Measurements from ENCODE around the gene DHX16. TPM values are rescaled to one million over a fixed set of nuclear protein-coding genes. Genes with fewer than 3 reads are reported as not detected.

Gene DHX16
- 43.9 and 48.4 TPM in 2 replicates for total RNA-seq (2012; rRNA removed)
- polyA plus RNA-seq (2012; rRNA removed), result 47.9 and 48.3 TPM in 2 replicates
- polyA plus RNA-seq (2012; cell fraction: cytosol; rRNA removed), result 31.6 and 38.3 TPM in 2 replicates
- polyA plus RNA-seq (2012; cell fraction: nucleus; rRNA removed; ENCODE audit: low replicate concordance), result 89.6 and 98.6 TPM in 2 replicates
- Bru-seq, nascent RNA, result percentile 73 among the genes with signal in this experiment
- percentile 83 among the genes with signal in this experiment for BruChase-seq, experiment 1, labeled RNA remaining after a 6-hour chase
- BruChase-seq, experiment 2, labeled RNA remaining after a 2-hour chase, result percentile 79 among the genes with signal in this experiment
- long read RNA-seq, transcript DHX16-202 (20 exons, 3,445 nt), result major isoform, 10 of 31 reads
- long read RNA-seq, partial matches to known transcripts, result 16 of 31 reads
- long read RNA-seq, other reads (novel, unspliced or antisense), result 5 of 31 reads

DNA sequence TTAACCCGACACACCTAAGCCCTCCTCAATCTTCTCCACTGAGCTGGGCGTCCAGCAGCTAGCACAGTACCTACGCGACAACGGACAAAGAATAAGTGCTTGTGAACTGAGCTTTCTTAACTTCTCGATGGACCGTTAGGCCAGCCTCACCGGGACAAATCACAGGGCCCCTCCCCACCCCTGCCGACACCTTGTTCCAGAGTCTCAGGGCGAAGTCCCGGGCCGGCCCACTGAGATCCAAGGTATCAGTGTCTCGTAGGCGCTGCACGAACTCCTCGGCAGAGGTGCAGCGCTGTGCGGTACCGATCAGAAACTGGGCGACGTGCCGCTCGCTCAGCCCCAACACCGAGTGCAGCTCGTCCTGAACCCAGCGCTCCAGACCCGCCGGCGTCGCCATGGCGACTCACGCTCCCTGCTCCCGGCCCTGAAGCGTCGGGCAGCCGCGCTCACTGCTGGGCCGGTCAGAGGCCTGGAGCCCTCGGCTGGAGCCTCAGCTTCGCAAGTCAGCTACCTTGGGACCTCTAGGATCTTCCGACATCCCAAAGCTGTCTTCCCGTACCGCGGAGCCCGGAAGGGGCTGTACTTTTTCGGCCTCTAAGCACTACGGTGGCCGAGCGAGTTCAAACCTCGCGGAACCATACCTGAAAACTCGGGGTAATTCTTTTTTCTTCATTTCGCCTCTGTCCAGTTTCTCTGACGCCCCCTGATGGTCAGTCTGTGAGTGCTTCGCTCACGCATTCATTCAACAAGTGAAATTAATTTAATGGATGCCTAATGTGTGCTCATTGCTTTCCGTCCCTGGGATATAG, at the start of gene DHX16:
Gene DHX16 (minus strand): TSS at position 562 of the 809 bp plus-strand sequence. CDS start 165 bp downstream, at position 397.
- Histone ChIP-seq H2BK120ac (ENCODE audit: low read depth, low read length) (no peak within 1 kb of the TSS; the same call in 1 of the 2 replicates), H3K27me3 (ENCODE audit: control insufficient read depth, insufficient read depth, low read length) (no peaks in the 10 kb centered on the region), H3K9me1 (ENCODE audit: insufficient read depth, low read length) (no peaks in the 10 kb centered on the region), H3K79me1 (ENCODE audit: low read depth in 1 of 2, low read length in 2 of 2) (peaks cover 25 to 41% of the 10 kb centered on the region in 2 experiments), H3K9me3 (ENCODE audit: control insufficient read depth, insufficient read depth, low read length) (no peaks in the 10 kb centered on the region), H3K23ac (ENCODE audit: low read depth, low read length) (peak within 1 kb of the TSS; percentile 73), H2AK5ac (ENCODE audit: low read depth, low read length) (peak within 1 kb of the TSS; percentile 69), H4K5ac (ENCODE audit: low read depth, low read length) (no peak within 1 kb of the TSS), H4K20me1 (ENCODE audit: insufficient read depth, low read length) (peaks cover 21% of the 10 kb centered on the region), H4K8ac (ENCODE audit: low read depth in 2 of 2, low read length in 2 of 2) (peak within 1 kb of the TSS; percentile 9 to 74; a peak in 2 of 4 replicates), H2AFZ (replicated peaks; ENCODE audit: low read length, poor library complexity) (peak within 1 kb of the TSS; percentile 95), H3K14ac (replicated peaks; ENCODE audit: low read depth, low read length) (peak within 1 kb of the TSS; percentile 66), H2BK15ac (ENCODE audit: low read depth, low read length) (no peak within 1 kb of the TSS), H2AK9ac (replicated peaks; ENCODE audit: low read depth, low read length, poor library complexity) (peak within 1 kb of the TSS; percentile 92), H3K4ac (ENCODE audit: low read depth, low read length) (peak within 1 kb of the TSS; percentile 80), H2BK5ac (ENCODE audit: low read depth, low read length, poor library complexity, severe bottlenecking) (peak within 1 kb of the TSS; percentile 41), H3K4me3 (ENCODE audit: insufficient read depth, low read depth, low read length) (peak within 1 kb of the TSS; percentile 77), H4K91ac (ENCODE audit: insufficient read depth, low read depth, low read length) (peak within 1 kb of the TSS; percentile 7; the same call in 1 of the 2 replicates), H3K4me2 (ENCODE audit: low read depth, low read length) (peak within 1 kb of the TSS; percentile 95), H3K56ac (ENCODE audit: extremely low read depth, insufficient read depth, low read length) (no peak within 1 kb of the TSS), H3K36me3 (ENCODE audit: control insufficient read depth, insufficient read depth, low read length) (peaks cover 34% of the 10 kb centered on the region), H3K9ac (ENCODE audit: low read depth, low read length) (peak within 1 kb of the TSS; percentile 83), H3K18ac (ENCODE audit: low read depth, low read length) (no peak within 1 kb of the TSS), H2BK20ac (ENCODE audit: low read depth, low read length) (no peak within 1 kb of the TSS), H3K4me1 (ENCODE audit: control insufficient read depth, insufficient read depth, low read length) (peaks cover 3% of the 10 kb centered on the region; the same call in 1 of the 2 replicates), H3K27ac (ENCODE audit: insufficient read depth, low read length) (peak within 1 kb of the TSS; percentile 58)
- dilution Hi-C loops (cut with HindIII; ENCODE audit: low sequenced_read_pairs, unreplicated experiment), result no loop called here
- intact Hi-C loops (cut with micrococcal nuclease), result loop anchor here (2.0 kb wide), 1 partner anchor 190 kb away; no protein-coding TSS in a partner anchor
- ChIA-PET CTCF (interaction anchor here (0.6 to 1.4 kb wide), 4 partner anchors 31 to 62 kb away, joined by 3 to 5 read pairs (median 4); no protein-coding TSS in a partner anchor), POLR2A (ENCODE audit: unreplicated experiment) (interaction anchor here (1.0 to 1.7 kb wide), 4 partner anchors 10 to 60 kb away, joined by 3 to 7 read pairs (median 4); no protein-coding TSS in a partner anchor)
- ATAC-seq (ENCODE audit: low read depth) (peak; percentile 88), DNase-seq (peak; percentile 98)
- in situ Hi-C loops (cut with MboI; ENCODE audit: low sequenced_read_pairs), result no loop called here
- WGBS, 2 experiments (ENCODE audit: extremely low coverage in 2 of 2, insufficient read length in 1 of 2), result 0% methylated on average over 41 of the region's 57 CpGs; no CpG with 5 or more reads in 1 of the 2 experiments
- BruUV-seq (replicated peaks), result no TSS peak
- TF ChIP-seq CHD1 (IDR thresholded peaks at IDR 0.05; ENCODE audit: low read depth, low read length) (0 out of 2 replicates have a peak, but pooled peaks have one; percentile 38), MAZ (IDR thresholded peaks at IDR 0.05; ENCODE audit: borderline replicate concordance, low read depth, low read length) (0 out of 2 replicates have a peak, but pooled peaks have one; percentile 22), SMC3 (IDR thresholded peaks at IDR 0.05; ENCODE audit: low read depth, low read length) (peak; percentile 70), NFE2L2 (IDR thresholded peaks at IDR 0.05; ENCODE audit: low read depth, low read length) (no peak), MXI1 (IDR thresholded peaks at IDR 0.05; ENCODE audit: borderline replicate concordance, low read depth, low read length) (peak; percentile 76), MAFK (IDR thresholded peaks at IDR 0.05; ENCODE audit: low read depth, low read length) (no peak; the same call in 1 of the 2 replicates), RAD21 (IDR thresholded peaks at IDR 0.05; ENCODE audit: low read length) (peak; percentile 56), RFX5 (IDR thresholded peaks at IDR 0.05; ENCODE audit: low read depth, low read length) (no peak), BHLHE40 (IDR thresholded peaks at IDR 0.05; ENCODE audit: low read depth, low read length) (no peak)
- TF ChIP-seq, protein P1, sequence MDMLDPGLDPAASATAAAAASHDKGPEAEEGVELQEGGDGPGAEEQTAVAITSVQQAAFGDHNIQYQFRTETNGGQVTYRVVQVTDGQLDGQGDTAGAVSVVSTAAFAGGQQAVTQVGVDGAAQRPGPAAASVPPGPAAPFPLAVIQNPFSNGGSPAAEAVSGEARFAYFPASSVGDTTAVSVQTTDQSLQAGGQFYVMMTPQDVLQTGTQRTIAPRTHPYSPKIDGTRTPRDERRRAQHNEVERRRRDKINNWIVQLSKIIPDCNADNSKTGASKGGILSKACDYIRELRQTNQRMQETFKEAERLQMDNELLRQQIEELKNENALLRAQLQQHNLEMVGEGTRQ (IDR thresholded peaks at IDR 0.05; ENCODE audit: low read depth, low read length), result no peak
- TF ChIP-seq, protein P2, sequence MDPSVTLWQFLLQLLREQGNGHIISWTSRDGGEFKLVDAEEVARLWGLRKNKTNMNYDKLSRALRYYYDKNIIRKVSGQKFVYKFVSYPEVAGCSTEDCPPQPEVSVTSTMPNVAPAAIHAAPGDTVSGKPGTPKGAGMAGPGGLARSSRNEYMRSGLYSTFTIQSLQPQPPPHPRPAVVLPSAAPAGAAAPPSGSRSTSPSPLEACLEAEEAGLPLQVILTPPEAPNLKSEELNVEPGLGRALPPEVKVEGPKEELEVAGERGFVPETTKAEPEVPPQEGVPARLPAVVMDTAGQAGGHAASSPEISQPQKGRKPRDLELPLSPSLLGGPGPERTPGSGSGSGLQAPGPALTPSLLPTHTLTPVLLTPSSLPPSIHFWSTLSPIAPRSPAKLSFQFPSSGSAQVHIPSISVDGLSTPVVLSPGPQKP (IDR thresholded peaks at IDR 0.05; ENCODE audit: borderline replicate concordance, low read depth, low read length), result no peak

All from IMR-90 (cell line).